GM19240 (cell line): ENCODE measurements around the gene ATP8A1.

ENCODE experiments used
- DNase-seq: peaks from one replicate; pipeline ENCODE4 v3.0.0; 2011; ENCODE audit warnings: low spot score; ENCODE audit not compliant: insufficient read length

ATP8A1 gene

DNA sequence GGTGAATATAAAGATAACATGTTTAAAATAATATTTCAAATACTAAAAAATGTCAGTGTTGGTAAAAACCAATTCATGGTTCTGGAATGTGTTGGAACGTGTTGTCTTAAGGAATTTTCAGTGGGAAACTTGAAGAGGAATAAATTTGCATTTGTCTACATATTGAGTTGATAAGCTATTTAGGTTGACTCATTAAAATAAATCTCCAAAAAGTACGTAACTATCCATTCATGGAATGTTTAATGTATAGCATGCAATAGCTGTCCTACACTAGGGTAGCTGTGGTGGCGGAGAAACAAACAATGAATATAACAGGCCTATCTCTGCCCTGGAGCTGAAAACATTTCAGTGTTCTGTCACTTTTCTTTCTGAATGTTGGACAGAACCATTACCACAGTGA lies 239.4 kb downstream of the ATP8A1 start:
- no peak for DNase-seq

DNA sequence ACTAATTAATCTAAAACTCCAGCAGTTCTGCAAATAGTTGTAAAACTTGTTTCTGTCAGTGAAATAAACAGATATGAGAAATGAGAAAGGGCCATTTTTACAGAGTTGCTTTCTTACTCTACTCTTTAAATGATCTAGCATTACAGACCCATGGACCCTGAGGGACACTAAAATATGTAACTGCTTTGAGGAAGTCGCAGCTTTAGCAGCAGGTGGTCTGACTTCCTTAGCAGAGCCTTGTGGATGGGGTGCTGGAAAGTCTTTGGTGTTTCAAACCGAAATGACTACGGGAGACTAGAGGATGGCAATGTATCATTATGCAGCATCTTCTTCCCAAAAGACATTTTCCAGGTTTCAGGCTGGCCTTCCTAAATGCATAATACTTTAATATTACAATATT lies 240.9 kb downstream of the ATP8A1 start:
- DNase-seq: no peak

DNA sequence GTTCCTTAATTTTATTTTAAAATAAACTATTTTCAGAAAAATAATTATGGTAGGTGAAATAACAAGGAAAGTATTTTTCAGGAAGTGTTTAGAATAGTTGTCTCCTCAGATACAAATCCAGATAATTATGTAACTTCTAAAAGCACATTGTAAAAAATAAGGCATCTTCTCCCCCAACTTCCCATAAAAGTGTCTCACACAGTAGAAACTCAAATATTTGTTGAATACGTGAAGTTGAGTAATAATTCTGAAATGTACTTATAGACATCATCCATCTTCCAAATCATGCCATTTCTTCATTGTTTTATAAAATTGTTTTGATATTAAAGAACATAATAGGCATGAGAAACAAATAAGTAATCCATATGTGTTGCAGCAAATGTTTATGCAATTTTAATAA lies 241.6 kb downstream of the ATP8A1 start:
- no peak for DNase-seq

DNA sequence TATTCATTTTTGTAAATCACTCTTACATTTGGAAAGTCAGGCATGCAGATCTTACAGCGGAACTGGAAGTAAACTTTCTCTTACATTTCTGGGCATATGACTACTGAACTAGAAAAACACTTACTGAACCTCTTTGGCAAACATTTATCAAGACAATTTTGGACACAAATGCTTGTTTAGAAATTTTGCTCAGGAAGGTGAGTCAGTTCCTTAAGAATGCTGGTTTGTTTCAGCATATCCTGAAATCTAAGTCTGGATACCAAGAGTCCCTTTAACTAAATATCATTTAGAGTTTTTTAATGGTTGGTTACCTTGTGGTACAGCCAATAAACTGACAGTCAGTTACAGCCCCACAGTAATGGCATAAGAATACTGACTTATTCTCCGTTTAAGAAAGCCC lies 244.7 kb downstream of the ATP8A1 start:
- no peak for DNase-seq

DNA sequence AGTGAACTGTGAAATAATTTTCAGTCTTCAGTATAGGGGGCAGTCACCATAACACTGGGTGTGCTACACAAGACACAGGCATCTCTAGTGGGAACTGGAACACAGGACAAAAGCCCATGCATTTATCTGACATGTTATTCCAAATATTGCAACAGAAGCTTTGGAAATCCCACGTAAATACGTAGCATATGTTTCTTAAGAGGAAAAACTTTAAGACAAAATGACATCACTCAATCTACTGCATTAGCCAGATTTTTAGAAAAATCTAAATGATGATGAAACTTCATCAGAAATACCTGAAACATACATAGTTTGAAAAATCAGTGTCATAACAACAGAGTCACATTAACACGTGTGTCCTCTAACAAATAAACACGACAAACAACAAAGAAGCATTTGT lies 245.1 kb downstream of the ATP8A1 start:
- no peak for DNase-seq

DNA sequence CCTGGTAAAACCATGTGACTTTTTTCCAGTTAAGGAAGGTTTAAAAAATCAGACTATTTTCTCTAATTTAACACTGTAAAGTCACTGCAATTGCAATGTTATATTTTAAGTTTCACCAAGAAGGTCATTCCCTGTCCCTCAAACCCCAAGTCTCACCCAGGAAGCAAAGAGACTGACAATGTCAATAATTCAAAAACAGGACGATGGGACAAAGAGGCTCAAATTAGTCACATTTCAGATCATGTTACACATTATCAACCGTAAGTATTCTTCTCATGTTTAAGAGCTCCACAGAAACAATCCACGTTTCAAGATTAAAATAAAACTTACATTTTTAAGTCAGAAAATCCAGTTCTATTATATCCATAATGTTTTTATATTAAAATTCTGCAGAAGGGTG lies 246.5 kb downstream of the ATP8A1 start:
- DNase-seq: no peak

DNA sequence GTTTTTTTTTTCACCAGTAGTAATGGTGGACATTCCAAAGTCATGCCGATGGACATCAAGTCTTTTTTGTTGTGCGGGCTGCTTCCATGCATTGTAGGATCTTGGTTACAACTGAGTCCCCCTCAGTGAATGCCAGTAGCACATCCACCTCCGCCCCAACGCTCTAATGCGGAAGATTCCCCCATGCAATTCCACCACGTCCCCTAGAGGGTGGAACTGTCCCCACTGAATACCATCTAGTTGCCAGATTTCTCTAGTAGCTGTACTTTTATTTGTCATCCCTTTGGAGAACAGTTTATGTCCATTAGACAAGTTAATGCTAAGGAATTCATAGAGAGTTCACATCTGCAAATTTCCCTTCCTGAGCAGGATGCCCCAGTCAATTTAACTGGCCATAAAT lies 252.9 kb downstream of the ATP8A1 start:
- DNase-seq: no peak

DNA sequence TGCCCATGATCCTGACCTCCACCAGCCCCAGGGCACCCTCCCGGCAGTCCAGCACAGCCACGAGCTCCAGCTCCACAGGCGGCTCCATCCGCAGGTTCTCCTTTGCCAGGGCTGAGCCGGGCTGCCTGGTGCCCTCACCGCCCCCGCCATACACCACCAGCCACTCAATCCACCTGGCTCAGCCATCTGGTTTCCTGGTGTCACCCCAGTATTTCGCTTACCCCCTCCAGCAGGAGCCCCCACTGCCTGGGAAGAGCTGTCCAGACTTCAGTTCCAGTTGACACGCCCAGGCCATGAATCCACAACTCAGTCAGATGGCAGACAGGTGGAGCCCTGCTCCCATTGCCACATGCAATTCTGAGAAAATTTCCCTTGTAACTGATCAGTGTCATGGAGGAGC lies 255.7 kb downstream of the ATP8A1 start:
- no peak for DNase-seq

DNA sequence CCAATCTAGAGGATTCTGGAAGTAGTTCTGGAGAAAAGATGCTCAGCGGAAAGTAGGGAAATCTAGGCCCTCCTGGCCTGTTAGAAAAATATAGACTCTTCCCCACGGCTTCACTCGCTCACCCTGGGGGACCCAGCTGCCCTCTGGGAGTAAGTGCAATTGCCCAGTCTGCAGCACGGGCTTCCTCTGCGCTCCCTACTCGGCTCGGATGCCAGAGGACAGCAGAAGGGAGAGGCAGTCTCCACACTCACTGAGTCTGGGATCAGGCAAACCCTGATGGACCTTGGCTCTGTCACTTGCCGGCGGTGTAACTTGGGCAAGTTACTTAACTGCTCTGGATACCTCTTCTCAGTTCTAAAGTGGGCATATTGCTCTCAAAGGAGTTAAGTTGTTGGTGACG lies 257.5 kb downstream of the ATP8A1 start:
- DNase-seq: no peak

DNA sequence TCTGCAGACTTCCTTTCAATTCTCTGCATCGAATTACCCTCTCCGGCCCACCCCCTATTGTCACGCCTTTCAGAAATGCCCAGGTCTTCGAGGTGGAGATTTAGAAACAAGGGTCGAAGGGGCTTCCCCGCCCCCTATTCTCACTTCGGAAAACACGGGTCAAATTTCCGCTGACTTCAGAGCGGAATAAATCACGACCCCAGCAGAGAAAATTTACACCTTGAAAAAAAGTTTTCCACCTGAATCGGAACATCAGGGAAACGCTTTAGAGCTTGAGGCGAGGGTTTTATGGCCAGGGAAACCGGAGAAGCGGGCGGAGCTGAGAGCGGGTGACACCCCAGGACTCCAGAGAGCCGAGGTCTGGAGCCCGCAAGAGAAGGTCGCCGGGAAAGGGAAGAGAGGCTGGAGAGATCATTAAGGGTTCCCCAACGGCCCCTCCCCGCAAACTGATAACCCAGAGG lies 258.0 kb downstream of the ATP8A1 start:
- no peak for DNase-seq

DNA sequence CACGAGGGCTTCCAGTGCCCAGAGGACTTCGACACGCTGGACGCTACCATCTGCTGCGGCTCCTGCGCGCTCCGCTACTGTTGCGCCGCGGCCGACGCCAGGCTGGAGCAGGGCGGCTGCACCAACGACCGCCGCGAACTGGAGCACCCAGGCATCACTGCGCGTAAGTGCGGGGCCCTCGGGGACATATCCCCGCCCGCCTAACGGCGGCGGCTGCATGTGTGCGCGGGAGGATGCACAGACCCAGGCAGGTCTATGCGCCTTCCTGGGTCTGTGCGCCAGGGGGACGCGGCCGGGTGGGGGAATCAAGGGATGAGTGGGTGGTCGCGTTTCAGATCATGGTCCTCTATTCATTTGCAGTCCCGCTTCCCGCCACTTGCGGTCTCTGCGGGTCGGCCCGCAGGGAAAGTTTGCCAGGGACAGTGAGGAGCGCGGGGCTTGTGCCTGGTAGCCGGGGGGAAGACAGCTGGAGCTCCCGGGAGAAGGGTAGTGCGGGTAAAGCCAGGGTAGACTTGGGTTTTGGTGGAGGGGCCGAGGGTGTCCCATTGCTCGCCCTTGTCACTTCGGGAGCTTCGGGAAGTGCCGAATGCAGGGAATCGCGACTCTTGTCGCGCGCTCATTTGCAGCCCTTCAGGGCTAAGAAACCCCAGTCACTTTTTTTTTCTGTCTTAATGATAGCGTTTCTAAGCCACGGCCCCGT lies 258.6 kb downstream of the ATP8A1 start:
- DNase-seq: no peak

DNA sequence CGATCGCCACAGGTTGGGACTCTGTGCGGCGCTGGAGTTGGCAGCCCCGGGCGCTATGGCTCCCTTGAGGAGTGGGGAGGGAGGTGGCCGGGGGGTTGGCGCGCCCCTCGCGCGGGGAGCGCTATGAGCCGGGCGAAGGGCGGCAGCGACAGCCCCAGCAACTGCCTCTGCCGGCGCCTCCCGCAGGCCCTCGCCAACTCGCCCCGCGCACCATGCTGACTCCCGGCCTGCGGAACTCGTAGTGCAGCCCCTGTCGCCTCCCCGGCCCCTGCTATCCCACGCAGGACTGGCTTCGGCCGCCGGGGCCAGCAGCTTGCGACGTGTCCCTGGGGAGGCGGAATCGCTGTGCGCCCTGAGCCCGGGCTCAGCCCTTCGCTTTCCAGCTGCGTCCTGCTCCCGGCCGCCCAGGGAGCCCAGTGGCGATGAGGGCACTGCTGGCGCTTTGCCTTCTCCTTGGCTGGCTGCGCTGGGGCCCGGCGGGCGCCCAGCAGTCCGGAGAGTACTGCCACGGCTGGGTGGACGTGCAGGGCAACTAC lies 259.2 kb downstream of the ATP8A1 start:
- no peak for DNase-seq

DNA sequence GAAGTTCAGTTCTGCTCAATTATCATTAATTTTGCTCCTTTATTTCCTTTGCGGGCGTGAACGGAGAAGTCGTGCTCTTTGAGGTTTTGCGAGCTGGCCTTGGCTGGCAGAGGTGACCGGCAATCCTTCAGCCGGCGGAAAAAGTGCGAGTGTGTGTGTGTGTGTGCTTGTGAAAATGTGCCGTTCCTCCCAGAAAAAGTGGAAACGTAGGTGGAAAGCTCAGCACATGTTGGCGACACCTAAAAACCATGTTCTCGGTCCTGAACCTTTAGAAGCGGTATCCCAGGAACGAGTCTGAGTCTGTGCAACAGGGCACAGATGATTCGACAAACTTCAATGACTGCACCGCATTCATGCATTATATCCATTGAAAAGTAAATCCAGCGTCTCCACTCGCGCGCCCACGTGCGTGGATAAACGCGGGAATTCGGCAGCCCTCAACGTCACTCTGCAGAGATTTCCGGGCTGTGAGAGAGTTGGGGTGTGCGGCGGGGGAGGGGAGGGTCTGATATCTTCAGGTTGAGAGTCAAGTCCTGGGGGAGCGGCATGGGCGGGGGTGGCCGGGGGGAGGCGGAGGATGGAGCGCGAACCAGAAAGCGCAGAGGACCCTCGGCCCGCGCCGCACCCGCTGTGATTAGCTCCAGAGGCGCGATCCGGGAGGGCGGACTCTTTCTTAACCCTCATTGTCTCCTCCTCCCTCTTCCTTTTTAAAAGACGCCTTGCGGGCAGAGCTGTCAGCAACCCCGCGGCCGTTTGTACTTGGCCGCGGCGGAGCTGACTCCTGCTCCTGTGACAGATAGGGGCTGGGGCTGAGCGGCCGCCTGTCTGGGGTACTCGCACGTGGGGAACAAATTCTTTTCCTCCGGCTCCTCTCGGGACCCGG lies 259.9 kb downstream of the ATP8A1 start, which contains the start of gene SHISA3:
Gene SHISA3 (plus strand): TSS at position 737 of the 883 bp plus-strand sequence. CDS start 569 bp downstream, outside the sequence.
- DNase-seq: no peak

DNA sequence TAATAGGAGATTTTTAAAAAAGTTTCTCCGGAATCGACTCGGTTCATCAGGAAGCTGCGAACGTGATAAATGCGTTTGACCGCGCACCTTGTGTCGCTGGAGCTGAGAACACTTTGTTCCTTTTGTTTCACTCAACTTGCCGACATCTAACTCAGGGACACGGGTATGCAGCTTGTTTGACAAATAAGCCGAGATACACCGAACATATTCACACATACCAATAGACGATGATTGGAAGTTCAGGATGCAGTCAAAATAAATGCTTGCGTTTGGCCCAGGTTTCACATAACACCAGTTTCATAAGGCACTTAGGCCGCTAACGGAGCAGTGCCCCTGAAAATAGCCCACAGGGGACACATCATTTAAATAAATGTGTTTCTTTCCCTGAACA lies 260.5 kb downstream of the ATP8A1 start:
- no peak for DNase-seq

DNA sequence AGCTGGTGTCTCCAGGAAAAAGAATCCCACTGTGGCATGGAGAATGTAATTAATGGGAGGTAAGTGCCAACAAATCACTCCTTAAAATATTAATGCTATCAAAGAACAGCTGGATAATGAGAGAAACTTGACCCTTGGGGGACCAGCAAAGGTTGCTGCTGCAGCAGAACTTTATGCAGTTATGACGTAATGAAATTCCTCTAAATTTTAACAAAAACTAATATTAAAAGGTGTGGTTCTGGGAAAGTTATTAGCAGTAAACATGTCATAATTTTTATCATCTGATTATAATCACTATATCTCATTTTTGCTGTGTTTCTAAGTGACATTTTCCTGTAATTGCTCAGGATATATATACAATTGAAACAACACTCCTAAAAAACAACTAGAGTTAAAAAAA lies 261.3 kb downstream of the ATP8A1 start:
- DNase-seq: no peak

DNA sequence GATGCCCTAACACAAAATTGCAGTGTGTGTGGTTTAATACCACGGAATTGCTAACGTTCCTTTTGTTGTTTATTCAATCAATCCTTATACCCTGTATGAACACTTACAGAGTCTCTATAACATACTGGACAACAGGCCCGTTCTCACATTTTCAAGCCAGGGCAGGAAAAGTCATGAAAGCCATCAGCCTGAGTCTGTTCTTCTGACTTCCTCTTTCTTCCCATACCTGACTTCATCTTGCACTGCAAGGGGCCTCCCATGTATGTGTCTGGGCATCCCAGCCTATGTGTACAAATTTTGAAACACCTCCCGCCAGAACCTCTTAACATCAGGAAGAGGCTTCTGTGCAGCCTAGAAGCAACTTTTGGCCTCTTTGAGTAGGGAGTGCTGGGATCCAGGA lies 264.5 kb downstream of the ATP8A1 start:
- DNase-seq: no peak

DNA sequence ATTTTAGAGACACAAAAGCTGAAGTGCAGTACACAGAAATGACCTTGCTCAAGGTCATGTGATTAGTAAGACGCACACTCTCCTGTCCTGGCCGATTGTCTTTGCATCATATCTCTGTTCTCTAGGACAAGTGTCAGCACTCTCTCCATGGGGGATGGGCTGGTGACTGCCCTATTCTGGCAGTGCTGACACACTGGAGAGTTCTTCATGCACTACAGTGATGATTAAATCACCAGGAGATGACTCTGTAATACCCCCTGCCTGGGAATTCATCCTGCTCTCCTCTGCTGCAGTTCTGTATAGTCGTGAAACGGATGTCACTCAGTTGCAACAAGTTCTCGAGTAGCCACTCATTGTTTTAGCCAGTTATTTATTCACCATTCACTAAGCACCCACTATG lies 264.9 kb downstream of the ATP8A1 start:
- no peak for DNase-seq

DNA sequence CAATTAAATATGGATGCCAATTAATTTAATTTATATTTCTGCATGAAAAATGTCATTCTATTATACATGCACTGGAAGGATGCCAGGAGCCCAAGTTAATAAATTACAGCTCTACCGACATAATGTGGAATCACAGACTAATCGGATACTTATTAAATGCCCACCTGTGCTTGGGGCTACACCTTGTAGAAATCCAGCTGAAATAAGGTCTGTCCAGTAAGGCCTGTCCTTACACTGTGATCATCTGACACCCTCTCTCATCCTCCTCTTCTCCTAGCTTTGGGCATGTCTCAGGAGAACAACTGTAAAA lies 265.6 kb downstream of the ATP8A1 start:
- no peak for DNase-seq

DNA sequence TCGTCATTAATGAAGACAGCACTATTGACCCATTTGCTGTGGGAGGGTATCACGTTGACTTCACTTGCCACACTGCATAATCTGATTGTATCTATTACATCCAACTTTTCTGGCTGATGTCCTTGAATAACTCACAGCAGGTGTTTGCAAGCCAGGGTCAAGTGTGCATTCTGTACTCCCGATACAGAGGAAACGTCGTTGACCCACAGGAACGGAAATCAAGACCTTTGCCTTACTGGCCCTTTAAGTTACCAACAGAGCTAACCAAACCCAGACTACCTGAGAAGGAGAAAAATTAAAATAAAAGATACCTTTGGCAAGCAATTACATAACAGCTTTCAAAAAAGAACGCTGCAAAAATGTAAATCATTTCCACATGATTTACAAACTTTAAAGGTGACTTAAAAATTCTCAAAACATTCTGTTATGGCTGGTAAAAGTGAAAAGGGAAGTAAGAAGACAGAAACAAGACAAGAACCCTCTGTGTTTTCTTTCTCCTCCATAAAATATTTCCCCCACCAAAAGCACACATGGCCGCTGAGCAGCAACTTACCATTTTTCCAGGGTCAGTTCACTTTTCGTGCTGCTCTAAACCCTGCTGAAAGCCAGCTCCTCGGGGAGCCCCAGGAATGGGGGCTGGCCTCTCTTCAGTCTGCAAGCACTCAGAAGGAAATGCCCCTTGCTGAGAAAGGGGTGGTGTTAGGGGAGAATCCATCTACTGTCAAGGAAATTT lies 266.1 kb downstream of the ATP8A1 start:
- DNase-seq: no peak

DNA sequence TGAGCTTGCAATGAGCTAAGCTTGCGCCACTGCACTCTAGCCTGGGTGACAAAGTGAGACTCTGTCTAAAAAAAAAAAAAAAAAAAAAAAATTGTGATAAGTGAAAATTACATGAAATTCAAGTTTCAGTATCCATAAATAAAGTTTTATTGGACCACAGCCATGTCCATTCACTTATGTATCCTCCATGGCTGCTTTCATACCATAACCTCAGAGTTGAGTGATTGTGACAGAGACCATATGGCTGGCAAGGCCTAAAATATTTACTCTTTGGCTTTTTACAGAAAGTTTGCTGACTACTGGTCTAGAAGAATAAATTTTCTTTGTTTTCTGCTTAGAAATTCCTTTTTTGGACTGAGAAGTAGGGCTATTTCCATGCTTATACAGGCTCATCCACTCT lies 271.4 kb downstream of the ATP8A1 start:
- no peak for DNase-seq

DNA sequence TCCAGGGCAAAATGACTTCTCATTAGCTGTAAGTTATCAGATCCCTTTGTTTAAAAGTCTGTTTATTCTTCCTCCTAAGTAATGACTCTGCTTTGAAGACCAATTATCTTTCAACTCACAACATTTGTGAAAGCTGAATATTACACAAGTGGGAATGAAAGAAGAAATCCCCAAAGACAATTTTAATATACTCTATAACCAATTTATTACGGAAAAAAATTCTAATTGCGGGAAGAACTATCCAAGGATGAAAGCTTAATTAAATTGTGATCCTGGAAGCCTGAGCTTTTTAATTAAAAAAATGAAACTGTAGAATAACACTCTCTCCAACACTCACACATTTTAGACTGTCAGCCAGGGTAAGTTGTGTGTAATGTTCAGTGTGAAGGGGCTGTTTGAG lies 275.2 kb downstream of the ATP8A1 start:
- no peak for DNase-seq

DNA sequence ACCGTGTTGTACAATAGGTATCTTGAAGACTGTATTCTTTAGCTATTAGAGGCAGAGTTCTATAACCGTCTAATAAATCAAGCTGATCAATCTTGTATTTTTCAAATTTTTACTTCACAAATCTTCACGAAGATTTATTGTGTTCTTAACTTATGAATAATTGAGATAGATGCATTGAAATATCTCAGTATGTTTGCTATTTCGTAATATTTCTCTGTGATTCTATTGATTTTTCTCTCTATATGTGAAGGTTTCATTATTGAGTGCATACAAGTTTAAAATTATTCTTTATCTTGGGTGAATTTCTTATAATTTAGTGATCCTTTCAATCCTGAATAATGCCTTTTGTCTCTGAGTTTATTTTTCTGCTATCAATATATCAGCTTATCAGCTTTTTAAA lies 279.4 kb downstream of the ATP8A1 start:
- no peak for DNase-seq
